H9 (cell line): Measurements from ENCODE around the gene ERICH6. TPM values are rescaled to one million over a fixed set of nuclear protein-coding genes. Genes with fewer than 3 reads are reported as not detected.

Experiments used
- DNase-seq: peaks from one replicate; pipeline ENCODE4 v3.0.0-alpha.2; 2017
- H2AFZ ChIP-seq: one replicate; pipeline ENCODE4 v1.6.1; 2013; ENCODE audit warnings: mild to moderate bottlenecking, low read length, control low read depth, moderate library complexity
- H2AK5ac ChIP-seq: 2 replicates; pipeline ENCODE4 v1.6.1; 2013; ENCODE audit warnings: low read length, control low read depth, mixed read lengths; ENCODE audit not compliant: insufficient read length
- H2BK120ac ChIP-seq: one replicate; pipeline ENCODE4 v1.6.1; 2013; ENCODE audit warnings: low read depth, mild to moderate bottlenecking, low read length, control low read depth, inconsistent platforms; ENCODE audit not compliant: poor library complexity, severe bottlenecking
- H2BK12ac ChIP-seq: 2 replicates; pipeline ENCODE4 v1.6.1; 2013; ENCODE audit warnings: low read length, control low read depth, mixed read lengths, low read depth; ENCODE audit not compliant: insufficient read length
- H2BK15ac ChIP-seq: 2 replicates; pipeline ENCODE4 v1.6.1; 2013; ENCODE audit warnings: low read depth, low read length, control low read depth
- H2BK20ac ChIP-seq: one replicate; pipeline ENCODE4 v1.6.1; 2013; ENCODE audit warnings: low read depth, mild to moderate bottlenecking, low read length, control low read depth, inconsistent platforms; ENCODE audit not compliant: poor library complexity, severe bottlenecking
- H2BK5ac ChIP-seq: 2 replicates; pipeline ENCODE4 v1.6.1; 2013; ENCODE audit warnings: low read length, control low read depth, mixed read lengths; ENCODE audit not compliant: insufficient read length
- H3K14ac ChIP-seq: 2 replicates; pipeline ENCODE4 v1.6.1; 2013; ENCODE audit warnings: low read length, control low read depth; ENCODE audit not compliant: insufficient read depth
- H3K18ac ChIP-seq: 2 replicates; pipeline ENCODE4 v1.6.1; 2013; ENCODE audit warnings: low read depth, mild to moderate bottlenecking, mixed read lengths, low read length, control low read depth; ENCODE audit not compliant: insufficient read length
- H3K23ac ChIP-seq: 2 replicates; pipeline ENCODE4 v1.6.1; 2013; ENCODE audit warnings: low read length, control low read depth, mixed read lengths, low read depth; ENCODE audit not compliant: insufficient read length
- H3K23me2 ChIP-seq: 2 replicates; pipeline ENCODE4 v1.6.1; 2013; ENCODE audit warnings: low read depth, mild to moderate bottlenecking, mixed read lengths, low read length, control low read depth; ENCODE audit not compliant: insufficient read length, poor library complexity, severe bottlenecking
- H3K27ac ChIP-seq: 2 replicates; pipeline ENCODE4 v1.5.1; 2013; ENCODE audit warnings: low read length, control low read depth, mixed read lengths, low read depth; ENCODE audit not compliant: insufficient read length
- H3K27me3 ChIP-seq: 2 replicates; pipeline ENCODE4 v1.6.1; 2013; ENCODE audit warnings: low read length, control low read depth, inconsistent platforms; ENCODE audit not compliant: insufficient read depth
- H3K4ac ChIP-seq: 2 replicates; pipeline ENCODE4 v1.6.1; 2013; ENCODE audit warnings: low read depth, mild to moderate bottlenecking, control low read depth, inconsistent platforms, low read length, moderate library complexity
- H3K4me1 ChIP-seq: 2 replicates; pipeline ENCODE4 v1.6.1; 2013; ENCODE audit warnings: low read length, control low read depth, inconsistent platforms; ENCODE audit not compliant: insufficient read depth
- H3K4me2 ChIP-seq: 2 replicates; pipeline ENCODE4 v1.6.1; 2013; ENCODE audit warnings: low read length, control low read depth, mixed read lengths; ENCODE audit not compliant: insufficient read length, insufficient read depth
- H3K56ac ChIP-seq: 2 replicates; pipeline ENCODE4 v1.6.1; 2013; ENCODE audit warnings: low read depth, mild to moderate bottlenecking, mixed read lengths, low read length, control low read depth; ENCODE audit not compliant: insufficient read length
- H3K79me1 ChIP-seq: 2 replicates; pipeline ENCODE4 v1.6.1; 2013; ENCODE audit warnings: low read depth, mild to moderate bottlenecking, moderate library complexity, low read length, control low read depth, inconsistent platforms; ENCODE audit not compliant: insufficient read depth, poor library complexity, severe bottlenecking
- H3K79me2 ChIP-seq: 2 replicates; pipeline ENCODE4 v1.6.1; 2013; ENCODE audit warnings: low read length, control low read depth, inconsistent platforms; ENCODE audit not compliant: insufficient read depth
- H3K9ac ChIP-seq: 2 replicates; pipeline ENCODE4 v1.6.1; 2013; ENCODE audit warnings: low read length, control low read depth, mixed read lengths; ENCODE audit not compliant: insufficient read length; ENCODE audit errors: extremely low read depth
- H3K9me3 ChIP-seq: one replicate; pipeline ENCODE4 v1.6.1; 2013; ENCODE audit warnings: low read depth, low read length, inconsistent platforms; ENCODE audit not compliant: control insufficient read depth
- H3T11ph ChIP-seq: one replicate; pipeline ENCODE4 v1.6.1; 2013; ENCODE audit warnings: mild to moderate bottlenecking, low read length, control low read depth, inconsistent platforms
- H4K20me1 ChIP-seq: one replicate; pipeline ENCODE4 v1.6.1; 2013; ENCODE audit not compliant: control insufficient read depth, insufficient read length, insufficient read depth
- H4K5ac ChIP-seq: 2 replicates; pipeline ENCODE4 v1.6.1; 2013; ENCODE audit warnings: low read depth, mild to moderate bottlenecking, mixed read lengths, low read length, control low read depth; ENCODE audit not compliant: insufficient read length
- H4K8ac ChIP-seq: replicated peaks from 2 replicates; pipeline ENCODE4 v1.6.1; 2013; ENCODE audit warnings: low read length, control low read depth, mixed read lengths, low read depth; ENCODE audit not compliant: insufficient read length
- H4K91ac ChIP-seq: 2 replicates; pipeline ENCODE4 v1.6.1; 2013; ENCODE audit warnings: low read depth, mild to moderate bottlenecking, moderate library complexity, mixed read lengths, low read length, control low read depth; ENCODE audit not compliant: insufficient read length
- H3K27ac Mint-ChIP-seq, 3 experiments: 2 replicates in 2 of 3; 3 replicates in 1 of 3; pipeline ENCODE4 v1.8.0; 2020 to 2021; ENCODE audit warnings: mixed read lengths in 3 of 3, mild to moderate bottlenecking in 1 of 3, moderate library complexity in 1 of 3
- H3K27me3 Mint-ChIP-seq: 2 replicates; pipeline ENCODE4 v1.8.0; 2021; ENCODE audit warnings: low read depth, mild to moderate bottlenecking, moderate library complexity, mixed read lengths
- H3K36me3 Mint-ChIP-seq, 3 experiments: 2 replicates in 2 of 3; 3 replicates in 1 of 3; pipeline ENCODE4 v1.8.0; 2020 to 2021; ENCODE audit warnings: low read depth in 3 of 3, mixed read lengths in 3 of 3; ENCODE audit not compliant: insufficient read depth in 1 of 3
- H3K4me1 Mint-ChIP-seq, 2 experiments: 2 replicates each; pipeline ENCODE4 v1.8.0; 2020; ENCODE audit warnings: mixed read lengths in 2 of 2
- H3K4me3 Mint-ChIP-seq, 2 experiments: 2 replicates in 1 of 2; 3 replicates in 1 of 2; pipeline ENCODE4 v1.8.0; 2020 to 2021; ENCODE audit warnings: mild to moderate bottlenecking in 2 of 2, mixed read lengths in 2 of 2, moderate library complexity in 1 of 2
- H3K9me3 Mint-ChIP-seq, 2 experiments: 2 replicates in 1 of 2; 3 replicates in 1 of 2; pipeline ENCODE4 v1.8.0; 2020; ENCODE audit warnings: mild to moderate bottlenecking in 2 of 2, mixed read lengths in 2 of 2, moderate library complexity in 1 of 2
- CTCF ChIP-seq: fragments of 200-600 bp; sonication (generic); conservative IDR thresholded peaks from 3 replicates; pipeline ENCODE4 v1.8.0; 2021; ENCODE audit warnings: antibody characterized with exemption, mild to moderate bottlenecking
- WGBS: extraction: QIAGEN DNeasy Blood & Tissue Kit; methylation state at CpG from one replicate; pipeline ENCODE4 v1.1.7; 2013; ENCODE audit warnings: missing lambda C conversion rate, low lambda C conversion rate, mixed read lengths; ENCODE audit not compliant: insufficient read length; ENCODE audit errors: extremely low coverage; 5-methylcytosine and 5-hydroxymethylcytosine counted together
- total RNA-seq: library from RNA; stranded (reverse); gene quantifications from 2 replicates; pipeline ENCODE4 v1.2.1, GENCODE V29; 2021

ERICH6 gene
- total RNA-seq, 1 experiment from 2014 or later = not detected

GRCh38 chr3:150725548-150725947 is 21.8 kb upstream of the ERICH6 start:
- Histone ChIP-seq H2BK20ac (no peak overlapping the region), H3K14ac (no peak overlapping the region), H2AK5ac (no peak overlapping the region), H3K23ac (no peak overlapping the region), H3K18ac (no peak overlapping the region), H4K91ac (no peak overlapping the region), H3K4me1 (no peaks in the 10 kb centered on the region), H3K27ac (no peak overlapping the region), H3K23me2 (no peaks in the 10 kb centered on the region), H3K9ac (no peak overlapping the region), H2AFZ (no peak overlapping the region), H3K79me2 (no peaks in the 10 kb centered on the region), H2BK120ac (no peak overlapping the region), H4K5ac (no peak overlapping the region), H3K4me2 (no peak overlapping the region), H3K79me1 (no peaks in the 10 kb centered on the region), H3T11ph (no peak overlapping the region), H3K27me3 (no peaks in the 10 kb centered on the region), H4K8ac (no peak overlapping the region), H2BK12ac (no peak overlapping the region), H3K9me3 (no peaks in the 10 kb centered on the region), H3K56ac (no peak overlapping the region), H2BK5ac (no peak overlapping the region), H4K20me1 (no peaks in the 10 kb centered on the region), H3K4ac (no peak overlapping the region), H2BK15ac (no peak overlapping the region)
- Mint-ChIP-seq H3K27ac (no peak overlapping the region), H3K4me1 (peaks cover 0 to 2% of the 10 kb centered on the region in 2 experiments; a peak in 1 of 4 replicates), H3K27me3 (no peaks in the 10 kb centered on the region), H3K36me3 (no peaks in the 10 kb centered on the region), H3K9me3 (no peaks in the 10 kb centered on the region), H3K4me3 (no peak overlapping the region; a peak in 1 of 5 replicates)
- no peak for TF ChIP-seq CTCF
- no peak for DNase-seq
- WGBS = no CpG with 5 or more reads among the region's 7 CpGs
